ENCODE measurements around the gene PLPPR5. TPM values are rescaled to one million over a fixed set of nuclear protein-coding genes. Genes with fewer than 3 reads are reported as not detected.

The PLPPR5 gene
- polyA plus RNA-seq, 2 of the 4 experiments (the other 2 are of a cell fraction), result not detected

- TF ChIP-seq HES2 (IDR thresholded peaks at IDR 0.05) (no peak), CEBPB (IDR thresholded peaks at IDR 0.05) (no peak), KDM1A (IDR thresholded peaks at IDR 0.05; ENCODE audit: low read depth) (no peak), SREBF2 (IDR thresholded peaks at IDR 0.05) (no peak), NPAS2 (CRISPR knock-in tag; IDR thresholded peaks at IDR 0.05; ENCODE audit: borderline replicate concordance) (no peak), NFE2L2 (conservative IDR thresholded peaks at IDR 0.05; ENCODE audit: low read length) (no peak), BCL3 (IDR thresholded peaks at IDR 0.05) (no peak), NR3C1 (IDR thresholded peaks at IDR 0.05) (no peak), PBX3 (IDR thresholded peaks at IDR 0.05) (no peak), HOXB13 (CRISPR knock-in tag; IDR thresholded peaks at IDR 0.05; ENCODE audit: low read depth) (no peak), EHMT2 (IDR thresholded peaks at IDR 0.05; ENCODE audit: low read depth) (no peak), ATOH8 (CRISPR knock-in tag; IDR thresholded peaks at IDR 0.05; ENCODE audit: low read depth) (no peak)
Measured at GRCh38 chr1:99005537-99005942, 879 bp upstream of the PLPPR5 start (continued).

GRCh38 chr1:99004254-99004860, 304 bp downstream of the PLPPR5 start:
- ATAC-seq (peak; percentile 33 to 68; a peak in 5 of 6 replicates), DNase-seq (ENCODE audit: low read depth in 1 of 2, low spot score in 1 of 2) (no peak), FAIRE-seq (no peak)
- ChIA-PET POLR2A (no interaction called here), CTCF (no interaction called here)
- H3K9me3 ChIP-seq, result no peaks in the 10 kb centered on the region
- peak overlapping the region; percentile 95 for H3K4me2 ChIP-seq
- no peaks in the 10 kb centered on the region for H3K4me1 ChIP-seq
- WGBS (ENCODE audit: missing lambda C conversion rate), result 42% methylated on average over 34 of the region's 66 CpGs
- peak overlapping the region in 1 of 2 experiments; percentile 45; a peak in 1 of 6 replicates for H3K27ac ChIP-seq
- peak overlapping the region; percentile 45 for H3K4me3 ChIP-seq
- TF ChIP-seq FOSL2 (IDR thresholded peaks at IDR 0.05) (no peak), FOSL2 (CRISPR knock-in tag; IDR thresholded peaks at IDR 0.05) (no peak), EHF (CRISPR knock-in tag; IDR thresholded peaks at IDR 0.05) (no peak), BCL3 (IDR thresholded peaks at IDR 0.05) (no peak), MAX (IDR thresholded peaks at IDR 0.05) (no peak), TP53 (CRISPR knock-in tag; IDR thresholded peaks at IDR 0.05) (no peak), KDM5A (IDR thresholded peaks at IDR 0.05) (no peak), ZFP36 (IDR thresholded peaks at IDR 0.05; ENCODE audit: borderline replicate concordance, partially characterized antibody) (no peak), RCOR1 (IDR thresholded peaks at IDR 0.05; ENCODE audit: low read depth, low read length) (no peak), HMGXB4 (CRISPR knock-in tag; IDR thresholded peaks at IDR 0.05; ENCODE audit: borderline replicate concordance) (no peak), RNF2 (IDR thresholded peaks at IDR 0.05; ENCODE audit: borderline replicate concordance, low read depth) (no peak), POLR2A (IDR thresholded peaks at IDR 0.05; ENCODE audit: low read length) (no peak), JUNB (IDR thresholded peaks at IDR 0.05) (no peak), POLR2AphosphoS2 (conservative IDR thresholded peaks at IDR 0.05; ENCODE audit: low read length) (no peak), CBX8 (IDR thresholded peaks at IDR 0.05) (no peak), MAZ (IDR thresholded peaks at IDR 0.05; ENCODE audit: borderline replicate concordance, low read depth, low read length) (no peak), HES2 (IDR thresholded peaks at IDR 0.05) (no peak), TFCP2L1 (CRISPR knock-in tag; IDR thresholded peaks at IDR 0.05) (no peak), MYC (IDR thresholded peaks at IDR 0.05; ENCODE audit: borderline replicate concordance, low read length) (no peak), REST (IDR thresholded peaks at IDR 0.05) (no peak)

All from A549 (cell line).